Lung (tissue), 12 donors: ENCODE data around the gene MAPKAPK2. TPM values are rescaled to one million over a fixed set of nuclear protein-coding genes. Genes with fewer than 3 reads are reported as not detected.

ENCODE experiments used
- ATAC-seq: fragments of 200-7000 bp; cut with Tn5 transposase; one replicate; pipeline ENCODE4 v1.9.1; 2020; ENCODE audit warnings: moderate number of reproducible peaks; ENCODE audit not compliant: insufficient read depth, low FRiP score
- DNase-seq, 3 donors: peaks; one replicate each; pipeline ENCODE4 v3.0.0-alpha.2; 2013 to 2017
- H3K27ac ChIP-seq, 2 donors: one replicate each; pipeline ENCODE4 v1.5.1; 2013; ENCODE audit warnings: mild to moderate bottlenecking in 2 of 2, moderate library complexity in 2 of 2, control low read depth in 1 of 2, inconsistent platforms in 1 of 2, low read depth in 1 of 2, low read length in 1 of 2
- H3K27me3 ChIP-seq, 3 donors: one replicate each; pipeline ENCODE4 v1.5.1; 2013; ENCODE audit warnings: low read length in 2 of 3; ENCODE audit not compliant: control insufficient read depth in 3 of 3, insufficient read depth in 3 of 3
- H3K36me3 ChIP-seq, 4 donors: one replicate each; pipeline ENCODE4 v1.5.1; 2013; ENCODE audit warnings: low read length in 4 of 4, mild to moderate bottlenecking in 1 of 4, moderate library complexity in 1 of 4; ENCODE audit not compliant: control insufficient read depth in 4 of 4, insufficient read depth in 4 of 4
- H3K4me1 ChIP-seq, 5 donors: one replicate each; pipeline ENCODE4 v1.5.1; 2013; ENCODE audit warnings: low read length in 5 of 5, mild to moderate bottlenecking in 2 of 5, moderate library complexity in 1 of 5; ENCODE audit not compliant: control insufficient read depth in 5 of 5, insufficient read depth in 5 of 5
- H3K4me3 ChIP-seq: one replicate; pipeline ENCODE4 v1.5.1; 2013; ENCODE audit warnings: mild to moderate bottlenecking, control low read depth, moderate library complexity
- H3K9ac ChIP-seq, 2 donors: one replicate each; pipeline ENCODE4 v1.5.1; 2013; ENCODE audit warnings: low read length in 2 of 2, control low read depth in 1 of 2; ENCODE audit not compliant: insufficient read depth in 1 of 2
- H3K9me3 ChIP-seq, 4 donors: one replicate each; pipeline ENCODE4 v1.5.1; 2013; ENCODE audit warnings: low read length in 3 of 4, mild to moderate bottlenecking in 1 of 4, moderate library complexity in 1 of 4; ENCODE audit not compliant: control insufficient read depth in 4 of 4, insufficient read depth in 3 of 4
- CTCF ChIP-seq: IDR thresholded peaks from 2 replicates; pipeline ENCODE4 v1.5.1; 2012; ENCODE audit warnings: mild to moderate bottlenecking; ENCODE audit errors: control extremely low read depth, extremely low read depth
- WGBS, 2 donors: extraction: QIAGEN DNeasy Blood & Tissue Kit; methylation state at CpG; one replicate each; pipeline ENCODE4 v1.1.7; 2013; 5-methylcytosine and 5-hydroxymethylcytosine counted together
- polyA plus RNA-seq, 2 donors: library from polyadenylated mRNA; stranded (reverse); fragments of 200-250 nt; gene quantifications; one replicate each; pipeline ENCODE4 v1.2.1, GENCODE V29; 2013
- total RNA-seq, 2 donors: library from RNA; depleted of rRNA in 1 of 2; stranded (reverse); fragments of >200 nt in 1 of 2; gene quantifications; one replicate each; pipeline ENCODE4 v1.2.1, GENCODE V29; 2014 to 2021
- donor health status: control.
- donor health status: control.
- donor health status: Bipolar disorder and iron deficiency.
- donor health status: healthy.
- donor health status: DM: yes; HTN: yes; CAD: no.

The MAPKAPK2 gene
- total and polyA plus RNA-seq, 4 donors: 35.8 to 116 (median 75.1) TPM

DNA sequence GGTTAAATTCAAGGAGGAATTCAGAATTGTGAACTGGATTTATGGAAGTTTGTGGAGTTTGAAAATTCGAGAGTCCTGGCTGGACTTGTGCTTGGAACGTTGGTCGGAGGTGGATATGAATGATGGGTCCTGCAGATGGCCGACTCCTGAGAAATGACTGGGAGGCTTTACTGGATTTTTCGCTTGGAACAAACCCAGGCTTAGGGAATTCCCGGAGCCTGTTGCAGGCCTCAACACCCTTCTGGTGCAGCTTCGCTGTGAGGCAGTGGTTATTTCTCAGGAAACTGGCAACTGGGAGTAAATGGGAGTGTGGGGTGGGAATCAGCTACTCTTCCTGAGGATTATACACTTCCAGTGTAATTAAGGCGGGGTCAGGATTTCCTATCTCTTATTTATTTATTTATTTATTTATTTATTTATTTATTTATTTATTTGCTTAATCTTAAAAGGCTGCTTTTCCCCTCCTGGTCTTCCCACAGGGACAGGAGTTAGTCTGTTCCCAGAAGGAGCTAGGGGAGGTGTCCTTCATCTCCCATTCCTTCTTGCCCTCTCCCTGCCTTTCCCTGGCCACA is 21.1 kb downstream of the MAPKAPK2 start:
- ATAC-seq (no peak), DNase-seq (peak in 1 of 3 donors; percentile 24)
- Histone ChIP-seq H3K27ac (peak overlapping the region; percentile 48 to 80), H3K4me1 (peaks cover 38 to 84% (median 43%) of the 10 kb centered on the region in 5 donors), H3K9me3 (no peaks in the 10 kb centered on the region), H3K9ac (no peak overlapping the region), H3K36me3 (peaks cover 0 to 6% (median 0%) of the 10 kb centered on the region in 4 donors), H3K4me3 (no peak overlapping the region), H3K27me3 (no peaks in the 10 kb centered on the region)
- TF ChIP-seq CTCF: no peak
- 66 to 86% methylated on average over 8 of the region's 8 CpGs for WGBS, 2 donors

DNA sequence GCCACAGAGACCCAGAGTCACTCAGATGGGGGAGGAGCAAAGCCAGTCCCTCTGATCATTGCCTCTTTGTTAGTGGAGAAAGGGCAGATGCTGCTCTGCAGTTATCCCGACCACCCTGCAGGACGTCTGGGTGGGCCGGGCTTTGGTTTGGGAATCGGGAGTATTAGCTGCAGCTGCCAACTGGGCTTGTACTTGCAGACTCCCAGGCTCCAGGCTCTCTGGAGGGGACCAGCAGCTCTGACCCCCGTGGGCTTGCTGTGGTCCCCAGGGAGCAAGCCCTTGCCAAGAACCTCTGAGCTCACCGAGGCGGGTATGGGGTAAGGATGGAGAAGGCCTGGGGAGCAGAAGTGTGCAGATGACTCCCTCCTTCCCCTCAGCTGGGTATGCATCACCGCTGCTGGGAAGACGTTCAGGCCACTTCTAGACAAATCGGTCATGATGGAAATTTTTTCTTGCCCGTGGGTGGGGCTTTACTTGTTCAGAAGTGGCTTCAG is 21.6 kb downstream of the MAPKAPK2 start:
- peak; percentile 89 to 93 (median 92) for DNase-seq
- H3K4me1 ChIP-seq: peaks cover 38 to 81% (median 41%) of the 10 kb centered on the region in 5 donors

GRCh38 chr1:206706806-206707366 is 22.2 kb downstream of the MAPKAPK2 start:
- H3K9ac ChIP-seq: no peak overlapping the region
- H3K36me3 ChIP-seq: peaks cover 0 to 4% (median 0%) of the 10 kb centered on the region in 4 donors
- peaks cover 38 to 80% (median 43%) of the 10 kb centered on the region in 5 donors for H3K4me1 ChIP-seq
- no peaks in the 10 kb centered on the region for H3K9me3 ChIP-seq
- DNase-seq (no peak), ATAC-seq (no peak)
- H3K27ac ChIP-seq: peak overlapping the region; percentile 61 to 63
- H3K27me3 ChIP-seq: no peaks in the 10 kb centered on the region
- 56 to 68% methylated on average over 8 of the region's 8 CpGs for WGBS, 2 donors
- TF ChIP-seq CTCF: no peak
- no peak overlapping the region for H3K4me3 ChIP-seq

More for the DNA sequence above, 21.6 kb downstream of the MAPKAPK2 start:
- WGBS, 2 donors: 59 to 61% methylated on average over 11 of the region's 11 CpGs
- Histone ChIP-seq H3K9me3 (no peaks in the 10 kb centered on the region), H3K36me3 (peaks cover 0 to 4% (median 0%) of the 10 kb centered on the region in 4 donors), H3K27ac (peak overlapping the region; percentile 61 to 80), H3K9ac (no peak overlapping the region), H3K4me3 (no peak overlapping the region), H3K27me3 (no peaks in the 10 kb centered on the region)
- ATAC-seq: no peak
- TF ChIP-seq CTCF: no peak
